PC-9 (cell line): ENCODE measurements around the gene NYNRIN. TPM values are rescaled to one million over a fixed set of nuclear protein-coding genes. Genes with fewer than 3 reads are reported as not detected.

Source experiments
- BruUV-seq: library from RNA; stranded (reverse); fragments of 400-500 nt; replicated peaks from 2 replicates; lab custom pipeline; 2021; lab: Mats Ljungman, UMichigan
- CTCF ChIA-PET: fragments of 300-600 bp; sonication (Branson Sonifier 250); formaldehyde crosslinking; loops from one replicate; lab custom pipeline; 2022; ENCODE audit warnings: antibody characterized with exemption; lab: Charles Lee
- POLR2A ChIA-PET: fragments of 300-600 bp; sonication (Branson Sonifier 250); formaldehyde crosslinking; loops from one replicate; lab custom pipeline; 2022; ENCODE audit warnings: antibody characterized with exemption; ENCODE audit not compliant: unreplicated experiment; lab: Charles Lee
- DNase-seq, 2 experiments: peaks; one replicate each; pipeline versions ENCODE4 v3.0.0 to v3.0.0-alpha.2; 2015 to 2022; ENCODE audit warnings: mixed read lengths in 1 of 2
- H2AFZ ChIP-seq: fragments of 200-600 bp; sonication (generic); 2 replicates; pipeline ENCODE4 v1.8.1; 2017; ENCODE audit warnings: antibody characterized with exemption
- H3F3A ChIP-seq: fragments of 200-600 bp; sonication (generic); 2 replicates; pipeline ENCODE4 v1.8.1; 2017; ENCODE audit warnings: antibody characterized with exemption, mild to moderate bottlenecking, low read depth; ENCODE audit not compliant: insufficient read depth
- H3K27ac ChIP-seq: fragments of 200-600 bp; sonication (generic); 2 replicates; pipeline ENCODE4 v1.6.1; 2016; ENCODE audit warnings: mixed run types
- H3K27me3 ChIP-seq: fragments of 200-600 bp; sonication (generic); 2 replicates; pipeline ENCODE4 v1.6.1; 2016; ENCODE audit warnings: low read depth, mixed run types; ENCODE audit not compliant: insufficient read depth
- H3K36me3 ChIP-seq: fragments of 200-600 bp; sonication (generic); 2 replicates; pipeline ENCODE4 v1.6.1; 2016; ENCODE audit warnings: low read depth, mixed run types
- H3K4me1 ChIP-seq: fragments of 200-600 bp; sonication (generic); replicated peaks from 2 replicates; pipeline ENCODE4 v1.6.1; 2016; ENCODE audit warnings: mixed run types; ENCODE audit not compliant: insufficient read depth
- H3K4me2 ChIP-seq: fragments of 200-600 bp; sonication (generic); 2 replicates; pipeline ENCODE4 v1.6.1; 2017; ENCODE audit warnings: mixed run types
- H3K4me3 ChIP-seq: fragments of 200-600 bp; sonication (generic); 2 replicates; pipeline ENCODE4 v1.6.1; 2016; ENCODE audit warnings: mixed run types
- H3K79me2 ChIP-seq: fragments of 200-600 bp; sonication (generic); 2 replicates; pipeline ENCODE4 v1.6.1; 2017; ENCODE audit warnings: low read depth, mixed run types
- H3K9me2 ChIP-seq: fragments of 200-600 bp; sonication (generic); 2 replicates; pipeline ENCODE4 v1.8.1; 2017; ENCODE audit warnings: mild to moderate bottlenecking; ENCODE audit not compliant: insufficient read depth
- H3K9me3 ChIP-seq: fragments of 200-600 bp; sonication (generic); 2 replicates; pipeline ENCODE4 v1.8.1; 2016; ENCODE audit warnings: low read depth; ENCODE audit not compliant: insufficient read depth
- H4K20me1 ChIP-seq: fragments of 200-600 bp; sonication (generic); 2 replicates; pipeline ENCODE4 v1.8.1; 2017; ENCODE audit not compliant: insufficient read depth
- CTCF ChIP-seq: fragments of 200-600 bp; sonication (generic); conservative IDR thresholded peaks from 2 replicates; pipeline ENCODE4 v1.6.1; 2017; ENCODE audit warnings: mixed run types, antibody characterized with exemption, mild to moderate bottlenecking, moderate library complexity
- EZH2 ChIP-seq: fragments of 200-600 bp; sonication (generic); IDR thresholded peaks from 2 replicates; pipeline ENCODE4 v1.8.0; 2017; ENCODE audit warnings: antibody characterized with exemption, low read depth
- intact Hi-C: fragments of 100-400 bp; cut with micrococcal nuclease; formaldehyde crosslinking; loops from one replicate; pipeline ENCODE4 v1.10.0; 2022; ENCODE audit not compliant: unreplicated experiment
- total RNA-seq: library from RNA; stranded (reverse); gene quantifications from 2 replicates; pipeline ENCODE4 v1.2.3, GENCODE V29; 2021

The NYNRIN gene
- total RNA-seq, 1 experiment from 2014 or later, result 17.7 TPM

GRCh38 chr14:24456980-24457379, 58.2 kb downstream of the NYNRIN start:
- intact Hi-C loops, result no loop called here
- no peaks in the 10 kb centered on the region for H4K20me1 ChIP-seq

GRCh38 chr14:24458736-24459135, 59.9 kb downstream of the NYNRIN start:
- Histone ChIP-seq H3K36me3 (no peaks in the 10 kb centered on the region), H3K4me3 (no peak overlapping the region), H3K79me2 (no peaks in the 10 kb centered on the region), H3K4me2 (no peak overlapping the region), H4K20me1 (no peaks in the 10 kb centered on the region), H3K9me3 (no peaks in the 10 kb centered on the region), H3K4me1 (no peaks in the 10 kb centered on the region), H3F3A (no peaks in the 10 kb centered on the region), H3K9me2 (no peaks in the 10 kb centered on the region), H3K27ac (no peak overlapping the region), H3K27me3 (no peaks in the 10 kb centered on the region), H2AFZ (no peak overlapping the region)
- no TSS peak for BruUV-seq
- DNase-seq, result no peak
- TF ChIP-seq CTCF (no peak), EZH2 (no peak)
- intact Hi-C loops, result no loop called here
- CTCF ChIA-PET, result no interaction called here
- POLR2A ChIA-PET, result no interaction called here

More at GRCh38 chr14:24456980-24457379, 58.2 kb downstream of the NYNRIN start:
- ChIA-PET POLR2A (no interaction called here), CTCF (no interaction called here)
- Histone ChIP-seq H3K4me3 (no peak overlapping the region), H3K4me1 (no peaks in the 10 kb centered on the region), H3K9me3 (no peaks in the 10 kb centered on the region), H3K4me2 (no peak overlapping the region), H3K27me3 (no peaks in the 10 kb centered on the region), H2AFZ (no peak overlapping the region), H3K9me2 (no peaks in the 10 kb centered on the region), H3K27ac (no peak overlapping the region), H3K79me2 (no peaks in the 10 kb centered on the region), H3F3A (no peaks in the 10 kb centered on the region), H3K36me3 (no peaks in the 10 kb centered on the region)
- no peak for TF ChIP-seq CTCF
- TF ChIP-seq EZH2, result no peak
- BruUV-seq, result no TSS peak
- no peak for DNase-seq

GRCh38 chr14:24459331-24459730, 60.5 kb downstream of the NYNRIN start:
- Histone ChIP-seq H4K20me1 (no peaks in the 10 kb centered on the region), H3K36me3 (no peaks in the 10 kb centered on the region), H3K4me3 (no peak overlapping the region), H3K4me1 (no peaks in the 10 kb centered on the region), H3K9me3 (no peaks in the 10 kb centered on the region), H3K27ac (no peak overlapping the region), H3K27me3 (no peaks in the 10 kb centered on the region), H3K4me2 (no peak overlapping the region), H3K9me2 (no peaks in the 10 kb centered on the region), H3F3A (no peaks in the 10 kb centered on the region), H2AFZ (no peak overlapping the region), H3K79me2 (no peaks in the 10 kb centered on the region)
- intact Hi-C loops, result no loop called here
- BruUV-seq, result no TSS peak
- ChIA-PET CTCF (no interaction called here), POLR2A (no interaction called here)
- TF ChIP-seq CTCF (no peak), EZH2 (no peak)
- no peak for DNase-seq
